ENCODE measurements around the gene PROCA1.
"Not testable (repeated sequence)": the region's sequence is repeated elsewhere in the genome, so short reads cannot be mapped to it uniquely, and the experiment has no call there.

Gene PROCA1

GRCh38 chr17:28743243-28744103 lies 31.8 kb upstream of the PROCA1 start, which contains the start of gene TRAF4:
Gene TRAF4, plus strand, starts transcription at chr17:28744011. Its CDS starts 102 bp downstream, at chr17:28744113.
- DNase-seq, result peak; percentile 84

GRCh38 chr17:28741358-28742349 lies 30.0 kb upstream of the PROCA1 start:
- DNase-seq, result no peak

GRCh38 chr17:28740406-28741357 lies 29.0 kb upstream of the PROCA1 start:
- no peak for DNase-seq

- no peak for DNase-seq
Measured at GRCh38 chr17:28738680-28739384, 27.1 kb upstream of the PROCA1 start.

- DNase-seq, result no peak
Measured at GRCh38 chr17:28737770-28738679, 26.3 kb upstream of the PROCA1 start.

GRCh38 chr17:28737316-28737715 lies 25.6 kb upstream of the PROCA1 start:
- no peak for DNase-seq

GRCh38 chr17:28735913-28736769 lies 24.5 kb upstream of the PROCA1 start:
- not testable (repeated sequence) for DNase-seq

GRCh38 chr17:28735242-28735722 lies 23.6 kb upstream of the PROCA1 start:
- DNase-seq, result no peak

- DNase-seq, result no peak
Measured at GRCh38 chr17:28734712-28735241, 23.1 kb upstream of the PROCA1 start.

GRCh38 chr17:28733346-28733745 lies 21.7 kb upstream of the PROCA1 start:
- DNase-seq, result no peak

GRCh38 chr17:28729950-28730330 lies 18.3 kb upstream of the PROCA1 start:
- DNase-seq, result no peak

- peak; percentile 97 for DNase-seq
Measured at GRCh38 chr17:28728364-28729200, 16.9 kb upstream of the PROCA1 start, which contains the start of gene NEK8. Gene NEK8, plus strand, starts transcription at chr17:28728788. Its CDS starts 26 bp downstream, at chr17:28728814.

- DNase-seq, result peak; percentile 91
Measured at GRCh38 chr17:28726627-28727491, 15.2 kb upstream of the PROCA1 start.

- DNase-seq, result peak; percentile 74
Measured at GRCh38 chr17:28726226-28726626, 14.5 kb upstream of the PROCA1 start, which contains the start of gene TLCD1. Gene TLCD1, minus strand, starts transcription at chr17:28726233. Its CDS starts 136 bp downstream, at chr17:28726097.

- DNase-seq, result no peak
Measured at GRCh38 chr17:28725660-28726225, 14.1 kb upstream of the PROCA1 start.

GRCh38 chr17:28725166-28725659 lies 13.5 kb upstream of the PROCA1 start:
- no peak for DNase-seq

Data from CD4-positive, alpha-beta T cell treated with Interleukin-6 for 4 hours (primary cell).